Activated CD8-positive, alpha-beta memory T cell treated with anti-CD3 and anti-CD28 coated beads, Interleukin-2, amount 50 U/mL, for 1 hour (primary cell): ENCODE data around the gene ANKRD42.
"Not testable (repeated sequence)": the region's sequence is repeated elsewhere in the genome, so short reads cannot be mapped to it uniquely, and the experiment has no call there.

Source experiments
- DNase-seq: peaks from one replicate; pipeline ENCODE4 v3.0.0-alpha.2; 2020; ENCODE audit errors: extremely low read depth

ANKRD42 gene

DNA sequence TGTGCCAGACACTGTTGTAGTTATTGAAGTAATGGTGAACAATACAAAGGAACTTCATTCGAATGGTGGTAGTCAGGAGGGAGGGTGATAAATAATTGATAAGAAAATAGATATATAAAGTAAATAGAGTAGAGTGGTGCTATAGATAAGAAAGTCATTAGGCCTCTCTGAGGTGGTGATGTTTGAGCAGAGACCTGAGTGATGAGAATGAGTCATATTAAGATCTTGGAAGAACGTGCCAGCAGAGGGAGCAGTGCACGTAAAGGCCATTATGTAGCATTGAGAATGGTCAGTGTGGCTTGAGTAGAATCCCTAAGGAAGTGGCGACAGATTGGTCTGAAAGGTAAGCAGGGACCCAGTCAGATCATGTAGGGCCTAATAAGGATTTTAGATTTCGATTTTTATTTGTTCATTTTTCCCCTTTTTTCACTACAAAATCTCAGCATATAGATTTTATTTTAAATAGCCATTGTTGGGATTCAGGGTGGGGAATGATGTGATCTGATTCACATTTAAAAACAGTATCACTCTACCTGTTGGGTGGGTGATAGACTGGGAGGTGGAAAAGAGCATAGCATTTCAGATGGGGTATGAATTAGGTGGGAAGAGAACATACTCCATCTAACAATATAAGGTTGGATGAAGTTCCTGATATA, 47.9 kb downstream of the ANKRD42 start:
- no peak for DNase-seq

- no peak for DNase-seq
Measured at GRCh38 chr11:83249445-83249844, 55.9 kb downstream of the ANKRD42 start.

DNA sequence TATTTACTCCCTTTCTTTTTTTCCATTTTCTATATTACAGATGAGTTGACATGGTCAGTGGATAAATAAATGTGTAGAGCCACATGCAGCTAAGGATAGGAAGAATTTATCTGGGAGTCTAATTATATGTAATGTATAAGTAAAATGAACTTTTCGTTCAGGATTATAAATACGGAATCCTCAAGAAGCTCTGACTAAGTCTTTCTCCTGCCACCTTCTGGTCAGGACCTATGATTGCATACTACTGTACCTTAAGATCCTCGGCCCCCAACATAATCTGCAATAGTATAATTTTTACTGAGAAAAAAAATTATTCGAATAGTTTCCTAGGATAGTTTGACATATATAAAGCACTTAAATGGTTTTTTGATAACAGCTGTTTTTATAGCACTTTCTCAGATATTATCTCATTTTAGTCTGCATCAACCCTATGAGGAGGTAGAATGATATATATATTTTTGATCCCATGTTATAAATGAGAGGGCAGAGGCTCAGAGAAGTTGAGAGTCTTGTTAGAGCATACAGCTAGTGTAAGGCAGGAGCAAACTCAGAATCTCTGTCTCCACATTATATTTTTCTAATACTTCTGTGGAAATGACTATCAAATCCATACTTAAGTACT, 56.6 kb downstream of the ANKRD42 start:
- no peak for DNase-seq

- DNase-seq: no peak
Measured at GRCh38 chr11:83252266-83252665, 58.8 kb downstream of the ANKRD42 start.

DNA sequence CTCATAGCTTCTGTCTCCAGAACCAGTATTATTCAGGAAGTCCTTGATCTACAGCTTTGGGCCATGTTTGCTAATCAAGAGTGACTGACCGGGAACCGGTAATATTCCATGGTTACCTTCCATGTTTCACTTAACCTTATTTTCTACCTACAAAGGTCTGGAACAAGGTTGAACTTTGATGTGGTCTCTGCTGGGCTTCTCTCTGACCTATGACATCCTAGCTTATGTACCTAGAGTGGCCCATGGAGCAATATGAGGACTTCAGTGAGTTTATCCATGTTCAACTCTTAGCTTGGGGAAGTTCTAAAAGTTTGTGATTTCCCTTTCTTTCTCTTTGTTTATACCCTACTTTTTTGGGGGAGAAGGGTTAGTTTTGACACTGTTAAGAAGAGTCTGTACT, 59.4 kb downstream of the ANKRD42 start:
- no peak for DNase-seq

- no peak for DNase-seq
Measured at GRCh38 chr11:83255366-83255765, 61.9 kb downstream of the ANKRD42 start.

- DNase-seq: no peak
Measured at GRCh38 chr11:83256602-83257340, 63.3 kb downstream of the ANKRD42 start.

- no peak for DNase-seq
Measured at GRCh38 chr11:83257761-83258168, 64.3 kb downstream of the ANKRD42 start.

DNA sequence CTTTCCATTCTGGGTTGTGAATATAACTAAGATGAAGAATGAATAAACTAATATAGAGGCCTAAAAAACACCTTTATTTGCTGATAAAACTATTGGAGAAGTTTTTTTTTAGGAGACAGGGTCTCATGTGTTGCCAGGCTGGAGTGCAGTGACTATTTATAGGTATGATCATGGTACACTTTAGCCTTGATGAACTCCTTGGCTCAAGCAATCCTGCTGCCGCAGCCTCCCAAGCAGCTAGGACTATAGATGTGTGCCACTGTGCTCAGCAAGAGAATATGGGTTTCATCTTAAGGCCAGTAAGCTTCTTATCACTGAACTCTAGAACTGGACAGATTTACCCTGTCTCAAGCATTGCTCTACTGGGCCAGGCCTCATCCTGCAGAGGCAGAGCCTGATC, 66.0 kb downstream of the ANKRD42 start:
- DNase-seq: no peak

DNA sequence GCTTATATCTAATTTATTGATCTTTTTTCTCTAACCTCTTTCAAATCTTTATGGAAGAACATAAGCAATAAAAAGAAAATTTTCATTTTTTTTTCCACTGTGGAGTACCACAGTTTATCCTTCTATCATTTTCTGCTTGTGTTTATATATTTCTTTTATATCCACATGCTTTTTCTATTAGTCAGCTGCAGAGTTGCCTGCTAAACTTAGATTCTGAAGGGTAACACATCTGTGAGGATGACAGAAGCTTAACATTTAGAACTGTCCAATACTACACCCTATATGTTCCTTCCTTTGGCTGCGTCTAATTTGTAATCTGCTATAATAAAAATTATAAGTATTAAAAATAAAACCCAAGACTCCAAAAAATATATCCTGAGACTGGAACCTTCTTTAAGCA, 71.8 kb downstream of the ANKRD42 start:
- DNase-seq: no peak

GRCh38 chr11:83269080-83269479, 75.6 kb downstream of the ANKRD42 start:
- not testable (repeated sequence) for DNase-seq

GRCh38 chr11:83271734-83272133, 78.2 kb downstream of the ANKRD42 start:
- DNase-seq: not testable (repeated sequence)

GRCh38 chr11:83272627-83273026, 79.1 kb downstream of the ANKRD42 start:
- DNase-seq: no peak

GRCh38 chr11:83275888-83276641, 82.6 kb downstream of the ANKRD42 start:
- DNase-seq: no peak

DNA sequence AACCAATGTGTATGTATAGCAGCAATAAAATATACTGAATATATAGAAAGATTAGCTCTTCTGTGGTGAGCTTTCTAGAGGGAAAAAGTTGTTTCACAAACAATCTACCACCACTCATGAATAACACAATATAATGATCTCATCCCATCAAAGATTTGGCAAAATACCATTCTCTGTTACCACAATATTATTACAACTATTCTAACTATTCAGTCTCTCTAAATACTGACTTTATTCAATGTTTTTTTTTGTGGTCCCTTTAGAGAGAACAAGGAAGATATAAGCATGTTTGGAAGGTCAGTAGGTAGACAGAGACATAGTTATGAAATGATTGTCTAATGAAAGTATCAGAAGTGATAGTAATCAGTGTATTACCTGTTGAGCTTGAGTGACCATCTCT, 84.8 kb downstream of the ANKRD42 start:
- no peak for DNase-seq

GRCh38 chr11:83280256-83280655, 86.7 kb downstream of the ANKRD42 start:
- DNase-seq: no peak

DNA sequence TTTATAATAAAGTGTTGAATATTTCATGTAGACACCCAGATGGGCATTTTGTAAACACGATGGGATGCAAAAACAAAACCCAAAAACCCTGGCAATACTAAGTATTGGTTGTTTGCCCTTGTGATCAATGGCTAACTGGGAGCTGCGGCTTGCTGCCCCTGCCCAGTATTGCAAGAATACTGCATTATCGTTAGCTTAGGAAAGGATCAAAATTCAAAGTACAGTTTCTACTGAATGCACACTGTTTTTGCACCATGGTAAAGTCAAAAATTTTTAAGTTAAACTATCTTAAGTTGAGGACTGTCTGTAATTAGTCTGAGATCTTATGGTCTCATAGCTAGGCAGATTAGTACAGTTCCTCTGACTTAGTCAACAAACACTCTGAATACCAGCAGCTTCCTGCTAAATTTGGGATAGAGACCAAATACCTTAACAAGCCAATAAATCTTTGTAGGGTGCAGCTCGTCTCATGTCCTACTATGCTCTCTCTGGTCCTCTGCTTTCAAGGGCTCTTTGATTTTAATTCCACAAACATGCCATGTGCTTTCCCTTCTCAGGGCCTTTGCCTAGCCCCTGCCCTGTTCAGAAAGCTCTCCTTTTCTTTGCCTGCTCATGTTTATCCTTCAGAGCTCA, 88.7 kb downstream of the ANKRD42 start:
- DNase-seq: no peak

GRCh38 chr11:83284501-83285150, 91.1 kb downstream of the ANKRD42 start:
- DNase-seq: no peak

- no peak for DNase-seq
Measured at GRCh38 chr11:83285151-83285770, 91.7 kb downstream of the ANKRD42 start.

- DNase-seq: peak; percentile 82
Measured at GRCh38 chr11:83285771-83286528, 92.4 kb downstream of the ANKRD42 start, which contains the start of gene CCDC90B. TSS of gene CCDC90B (minus strand) at chr11:83286367. CDS start at chr11:83285972, 395 bp downstream.
